ENCODE results near the gene CLIP1.
"Not testable (repeated sequence)": the region's sequence is repeated elsewhere in the genome, so short reads cannot be mapped to it uniquely, and the experiment has no call there.

The CLIP1 gene

DNA sequence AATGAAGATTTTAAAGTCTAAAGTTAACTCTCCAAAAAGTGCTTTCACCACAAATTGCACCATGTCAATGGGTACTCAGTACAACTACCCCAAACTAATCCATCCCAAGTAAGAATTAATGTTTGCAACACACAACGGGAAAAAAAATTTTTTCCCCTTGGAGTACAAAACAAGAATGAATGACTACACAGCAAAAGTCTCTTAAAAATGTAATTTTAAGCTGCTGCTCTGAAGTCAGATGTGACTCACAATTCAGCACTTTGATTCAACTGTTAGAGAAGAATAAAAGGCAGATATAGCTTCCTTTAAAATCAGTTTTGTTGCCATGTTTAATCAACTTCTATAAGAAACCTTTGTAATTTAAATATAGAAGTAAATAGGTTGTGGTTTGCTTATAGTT lies 113.7 kb downstream of the CLIP1 start:
- no peak for DNase-seq

DNA sequence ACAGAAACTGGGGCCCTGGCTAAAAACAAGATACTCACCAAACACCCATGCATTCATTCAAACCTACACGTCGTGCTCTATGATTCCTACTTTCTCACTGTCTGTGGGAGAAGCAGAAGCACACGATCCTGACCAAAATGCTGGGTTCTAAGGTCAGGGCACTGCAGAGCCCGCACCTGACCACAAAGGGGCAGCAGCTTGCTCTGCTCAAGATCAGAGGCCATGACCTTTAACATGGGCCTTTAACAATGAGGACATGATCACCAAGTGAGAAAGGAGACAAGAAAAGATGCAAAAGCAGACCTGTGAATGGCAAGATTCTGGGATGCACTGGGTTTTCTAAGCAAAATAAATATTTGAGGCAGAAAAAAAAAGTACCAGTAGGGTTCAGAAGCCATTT lies 116.1 kb downstream of the CLIP1 start:
- no peak for DNase-seq

DNA sequence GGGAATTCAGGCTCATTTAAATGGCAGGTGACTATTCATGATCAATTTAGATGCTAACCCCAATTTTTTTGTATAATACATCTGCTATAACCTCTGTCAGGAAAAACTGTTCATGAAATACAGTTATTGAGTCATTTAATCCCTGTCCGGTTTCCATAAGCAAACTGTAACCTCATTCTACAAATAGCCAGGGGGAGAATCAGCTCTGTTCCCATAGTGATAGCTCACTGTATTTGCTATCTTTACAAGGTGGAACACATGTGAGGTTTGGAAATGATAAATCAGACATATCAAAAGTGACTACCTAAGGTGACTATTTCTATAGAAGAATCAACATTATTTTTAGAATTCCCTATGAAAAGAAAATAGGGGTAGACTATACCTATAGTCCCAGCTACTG lies 117.5 kb downstream of the CLIP1 start:
- no peak for DNase-seq

DNA sequence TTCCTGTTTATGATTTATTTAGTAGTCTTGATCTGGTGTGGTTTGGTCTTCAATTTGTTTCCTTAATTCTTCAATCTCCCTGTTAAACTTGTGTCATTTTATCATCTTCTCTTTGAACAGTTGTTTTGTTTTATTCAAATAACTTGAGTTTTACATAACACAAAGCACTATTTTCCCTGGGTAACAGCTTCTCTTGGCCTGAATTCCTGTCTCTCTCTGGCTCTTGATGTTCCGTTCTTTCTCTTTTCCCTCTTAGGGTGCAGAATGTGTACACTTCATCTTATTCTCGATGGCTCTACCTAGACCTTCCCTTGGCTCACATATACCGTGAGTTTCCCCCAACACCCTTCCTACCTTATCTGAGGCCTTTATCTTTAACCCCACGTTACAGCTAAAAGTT lies 119.4 kb downstream of the CLIP1 start:
- no peak for DNase-seq

DNA sequence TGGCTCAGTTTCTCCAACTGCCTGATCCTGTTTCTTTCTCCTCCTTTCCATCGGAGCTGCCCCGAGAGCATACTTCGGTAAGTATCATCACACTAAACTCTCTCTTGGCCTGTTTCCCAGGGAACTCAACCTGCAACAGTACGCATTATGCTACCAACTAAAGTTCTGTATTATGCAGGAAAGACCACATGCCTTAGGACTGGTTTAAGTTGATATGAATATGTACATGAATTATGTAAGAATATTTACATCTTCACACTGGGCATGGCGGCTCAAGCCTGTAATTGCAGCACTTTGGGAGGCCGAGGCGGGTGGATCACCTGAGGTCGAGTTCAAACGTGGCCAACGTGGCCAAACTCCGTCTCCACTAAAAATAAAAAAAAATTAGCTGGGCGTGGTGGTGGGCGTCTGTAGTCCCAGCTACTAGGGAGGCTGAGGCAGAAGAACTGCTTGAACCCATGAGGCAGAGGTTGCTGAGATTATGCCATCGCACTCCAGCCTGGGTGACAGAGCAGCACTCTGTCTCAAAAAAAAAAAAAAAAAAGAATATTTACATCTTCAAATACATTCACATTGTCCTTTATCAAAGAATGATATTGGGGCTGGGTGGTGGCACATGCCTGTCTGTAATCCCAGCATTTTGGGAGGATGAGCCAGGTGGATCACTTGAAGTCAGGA lies 124.3 kb downstream of the CLIP1 start:
- no peak for DNase-seq

DNA sequence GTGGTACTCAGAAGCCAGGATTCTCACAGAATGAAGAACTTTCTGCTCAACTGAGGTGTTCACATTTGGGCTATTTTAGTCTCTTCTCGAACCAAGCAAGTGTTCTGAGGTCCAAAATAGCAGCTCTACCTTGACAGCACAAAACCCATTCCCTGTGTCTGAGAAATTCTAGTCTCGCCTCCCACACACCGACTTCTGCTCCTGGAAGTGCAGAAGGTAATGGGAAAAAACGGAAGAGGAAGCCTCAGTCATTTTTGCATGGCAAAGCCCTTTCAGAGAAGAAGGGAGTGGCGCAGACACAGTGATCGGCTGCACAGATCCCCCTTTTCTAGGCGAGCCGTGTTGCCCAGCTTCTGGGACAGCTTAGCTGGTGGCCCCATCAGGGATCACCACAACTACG lies 125.0 kb downstream of the CLIP1 start:
- no peak for DNase-seq

DNA sequence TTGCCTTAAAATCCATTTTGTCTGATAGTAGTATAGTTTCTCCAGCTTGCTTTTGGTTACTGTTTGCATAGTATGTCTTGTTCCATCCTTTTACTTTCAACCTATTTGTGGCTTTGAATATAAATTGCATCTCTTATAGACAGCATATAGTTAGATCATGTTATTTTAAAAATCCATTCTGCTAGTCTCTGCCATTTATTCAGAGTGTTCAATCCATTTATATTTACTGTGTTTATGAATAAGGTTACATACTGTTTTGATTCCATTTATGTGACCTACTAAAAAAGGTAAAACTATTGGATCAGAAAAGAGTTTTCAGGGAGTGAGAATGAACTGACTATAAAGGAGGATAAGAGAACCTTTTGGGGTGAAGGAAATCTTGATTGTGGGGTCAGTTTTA lies 126.6 kb downstream of the CLIP1 start:
- DNase-seq = no peak

DNA sequence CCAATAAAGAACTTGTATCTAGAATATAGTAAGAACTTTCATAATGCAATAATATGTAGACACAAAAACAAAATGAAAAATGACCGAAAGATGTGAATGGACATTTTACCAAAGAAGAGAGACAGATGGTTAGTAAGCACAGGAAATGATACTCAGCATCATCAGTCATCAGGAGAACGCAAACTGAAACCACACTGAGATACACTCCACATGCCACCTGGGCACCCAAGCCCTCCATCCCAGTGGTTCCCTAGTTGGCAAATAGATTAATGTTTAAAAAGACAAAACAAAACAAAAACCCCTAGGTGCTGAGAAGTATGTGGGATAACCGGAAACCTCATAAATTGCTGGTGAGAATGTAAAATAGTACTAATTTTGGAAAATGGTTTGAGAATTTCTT lies 129.4 kb downstream of the CLIP1 start:
- no peak for DNase-seq

DNA sequence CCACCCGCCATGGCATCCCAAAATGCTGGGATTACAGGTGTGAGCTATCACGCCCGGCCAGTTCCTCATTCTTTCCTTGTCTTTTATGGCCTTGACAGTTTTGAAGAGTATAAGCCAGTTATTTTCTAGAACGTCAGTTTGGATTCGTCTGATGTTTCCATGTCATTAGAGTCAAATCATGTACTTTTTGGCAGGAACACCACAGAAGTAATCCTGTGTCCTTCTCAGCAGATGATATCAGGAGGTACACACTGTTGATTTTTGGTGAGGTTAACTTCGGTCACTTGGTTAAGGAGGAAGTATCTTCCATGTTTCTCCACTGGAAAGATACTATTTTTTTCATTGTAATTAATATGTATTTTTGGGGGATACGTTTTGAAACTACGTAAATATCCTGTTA lies 131.0 kb downstream of the CLIP1 start:
- no peak for DNase-seq

DNA sequence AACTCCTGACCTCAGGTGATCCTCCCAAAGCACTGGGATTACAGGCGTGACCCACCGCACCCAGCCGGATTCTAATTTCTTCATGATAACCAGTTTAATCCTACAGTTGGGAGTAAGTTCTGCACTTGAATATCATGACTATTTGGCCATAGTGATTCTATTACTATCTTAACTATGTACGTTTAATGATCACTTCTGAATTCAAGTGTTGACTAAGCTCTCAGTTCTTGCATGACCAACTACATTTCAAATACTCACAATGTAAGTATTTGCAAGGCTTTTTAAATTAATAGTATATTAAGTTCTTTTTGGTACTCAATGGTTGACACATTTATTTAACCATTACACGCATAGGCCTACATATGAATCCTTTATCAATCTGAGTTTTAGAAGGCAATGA lies 138.8 kb downstream of the CLIP1 start:
- no peak for DNase-seq

DNA sequence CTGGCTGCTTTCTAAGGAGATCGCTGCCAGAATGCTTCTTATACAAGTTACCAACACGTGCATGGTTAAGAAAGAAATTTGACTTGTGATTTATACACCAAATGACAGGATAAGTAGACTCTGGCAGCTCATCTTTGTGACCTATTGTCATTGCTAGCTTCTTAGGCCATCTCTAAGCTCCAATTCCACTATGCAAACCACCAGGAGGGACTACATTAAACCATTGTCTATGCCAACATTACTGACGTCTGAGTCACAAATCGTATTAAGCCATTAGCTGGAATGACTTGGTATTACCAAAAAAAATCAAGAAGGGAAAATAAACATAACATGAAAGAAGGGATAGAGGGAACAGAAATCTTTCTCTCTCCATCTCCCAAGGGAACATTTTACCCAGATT lies 140.4 kb downstream of the CLIP1 start:
- DNase-seq = no peak

DNA sequence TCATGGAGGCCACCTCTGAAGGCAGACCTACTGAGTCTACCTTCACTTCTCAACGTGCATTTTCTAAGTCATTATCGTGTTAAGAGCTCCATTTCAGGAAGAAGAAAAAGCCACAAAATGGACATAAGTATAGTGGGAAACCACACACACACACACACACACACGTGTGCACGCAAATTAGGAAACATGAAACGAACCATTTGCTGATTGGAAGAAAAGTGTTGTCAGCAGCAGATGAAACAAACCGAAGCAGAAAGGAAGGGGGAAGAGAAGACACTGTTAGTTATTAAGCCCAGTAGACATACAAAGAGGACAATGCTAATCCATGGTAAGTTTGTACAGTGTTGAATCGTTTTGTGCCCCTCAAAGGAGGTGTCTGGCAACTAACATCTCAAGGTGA lies 146.2 kb downstream of the CLIP1 start:
- no peak for DNase-seq

DNA sequence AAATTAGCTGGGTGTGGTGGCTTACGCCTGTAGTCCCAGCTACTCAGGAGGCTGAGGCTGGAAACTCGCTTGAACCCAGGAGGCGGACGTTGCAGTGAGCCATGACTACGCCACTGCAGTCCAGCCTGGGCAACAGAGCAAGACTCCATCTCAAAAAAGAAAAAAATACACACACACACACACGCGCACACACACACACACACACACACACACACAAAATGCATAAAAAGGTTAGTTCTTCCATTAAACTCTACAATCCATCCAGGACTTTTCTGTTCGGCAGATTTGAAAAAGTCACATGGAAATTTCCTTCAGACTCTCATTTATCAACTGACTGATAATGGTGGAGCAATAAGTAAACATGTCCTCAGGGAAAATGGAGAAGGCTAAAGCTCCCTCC lies 147.0 kb downstream of the CLIP1 start:
- DNase-seq = no peak

DNA sequence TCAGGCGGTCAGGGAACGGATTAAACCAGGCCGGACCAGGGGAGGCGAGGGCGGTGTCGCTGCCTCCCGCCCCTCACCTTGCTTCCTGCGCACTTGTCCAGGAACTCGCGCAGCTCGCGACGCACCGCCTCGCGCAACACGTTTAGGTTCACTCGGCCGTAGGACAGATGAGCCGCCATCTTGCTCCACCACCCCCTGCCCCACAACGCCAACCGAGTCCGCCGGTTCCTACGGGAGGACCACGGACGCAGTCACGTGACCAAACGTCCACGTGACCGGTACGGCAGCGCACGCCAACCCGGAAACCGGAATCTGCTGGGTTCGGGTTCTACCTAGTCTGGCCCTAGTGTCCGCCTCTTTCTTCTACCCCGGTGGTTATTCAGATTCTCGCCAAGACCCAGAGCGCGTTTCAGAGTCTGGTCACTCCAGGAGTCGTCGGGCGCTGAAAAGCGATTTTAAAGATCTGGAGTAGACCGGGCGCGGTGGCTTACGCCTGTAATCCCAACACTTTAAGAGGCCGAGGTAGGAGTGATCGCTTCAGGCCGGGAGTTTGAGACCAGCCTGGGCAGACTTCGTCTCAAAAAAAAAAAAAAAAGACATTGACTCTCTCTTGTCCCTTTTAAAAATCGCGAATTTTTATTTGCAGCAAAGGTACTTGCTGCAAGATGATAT lies 156.1 kb downstream of the CLIP1 start, which contains the start of gene VPS33A:
TSS of gene VPS33A (minus strand) at position 265 of the 672 bp plus-strand sequence. CDS start at position 179, 86 bp downstream.
- DNase-seq = peak; percentile 95

DNA sequence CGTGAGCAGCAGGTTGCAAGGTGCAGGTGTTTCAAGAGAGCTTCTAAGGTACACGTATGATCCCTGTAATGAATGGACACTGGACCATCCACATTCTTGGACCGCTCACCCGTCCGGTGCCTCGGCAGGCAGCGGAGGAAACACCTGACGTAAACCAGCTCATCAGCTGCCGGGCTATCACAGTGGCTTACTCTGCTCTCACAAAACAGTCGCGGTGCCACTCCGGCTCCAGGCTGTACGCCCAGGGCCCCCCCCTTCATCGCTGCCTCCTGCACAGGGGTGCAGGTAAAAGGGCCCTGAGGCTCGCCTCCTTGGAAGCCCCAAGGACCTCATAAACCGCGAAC lies 156.6 kb downstream of the CLIP1 start:
- no peak for DNase-seq

DNA sequence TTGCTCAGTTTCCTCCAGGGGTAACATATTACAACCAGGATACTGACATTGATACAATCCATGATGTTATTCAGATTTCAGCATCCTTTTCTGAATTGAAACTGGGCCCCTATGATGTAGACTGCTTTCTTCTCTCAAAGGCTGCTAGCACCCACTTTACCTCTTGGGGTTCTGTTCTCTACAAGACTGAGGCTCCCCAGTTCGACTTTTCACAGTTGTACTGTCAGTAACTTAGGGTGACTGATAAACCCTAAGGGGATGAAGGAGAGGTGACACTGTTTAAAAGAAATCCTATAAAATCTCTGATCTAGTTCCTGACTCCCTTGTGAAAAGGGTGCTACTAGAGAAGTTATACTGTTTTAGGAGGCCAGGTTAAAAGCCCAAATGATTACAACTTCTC lies 157.0 kb downstream of the CLIP1 start:
- DNase-seq = peak; percentile 50

DNA sequence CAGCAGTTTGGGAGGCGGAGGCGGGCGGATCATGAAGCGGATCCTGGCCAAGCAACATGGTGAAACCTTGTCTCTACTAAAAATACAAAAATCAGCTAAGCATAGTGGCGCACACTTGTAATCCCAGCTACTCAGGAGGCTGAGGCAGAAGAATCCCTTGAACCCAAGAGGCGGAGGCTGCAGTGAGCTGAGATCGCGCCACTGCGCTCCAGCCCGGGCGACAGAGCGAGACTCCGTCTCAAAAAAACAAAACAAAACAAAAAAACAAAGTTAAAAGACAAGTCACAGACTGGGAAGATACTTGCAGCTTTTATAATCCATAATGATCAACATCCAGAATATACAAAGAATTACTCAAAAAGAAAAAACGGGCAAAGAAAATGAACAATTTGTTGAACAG lies 161.7 kb downstream of the CLIP1 start:
- DNase-seq = not testable (repeated sequence)

DNA sequence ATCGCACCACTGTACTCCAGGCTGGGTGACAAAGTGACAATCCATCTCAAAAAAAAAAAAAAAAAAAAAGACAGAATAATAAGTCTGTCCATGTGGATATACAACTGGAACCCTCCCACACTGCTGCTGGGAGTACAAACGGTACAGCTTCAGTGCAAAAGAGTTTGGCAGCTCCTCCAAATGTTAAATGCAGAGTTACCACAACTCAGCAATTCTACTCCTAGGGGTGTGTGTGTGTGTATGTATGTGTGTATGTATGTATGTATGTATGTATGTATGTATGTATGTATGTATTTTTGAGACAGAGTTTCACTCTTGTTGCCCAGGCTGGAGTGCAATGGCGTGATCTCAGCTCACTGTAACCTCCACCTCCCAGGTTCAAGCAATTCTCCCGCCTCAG lies 163.5 kb downstream of the CLIP1 start:
- not testable (repeated sequence) for DNase-seq

DNA sequence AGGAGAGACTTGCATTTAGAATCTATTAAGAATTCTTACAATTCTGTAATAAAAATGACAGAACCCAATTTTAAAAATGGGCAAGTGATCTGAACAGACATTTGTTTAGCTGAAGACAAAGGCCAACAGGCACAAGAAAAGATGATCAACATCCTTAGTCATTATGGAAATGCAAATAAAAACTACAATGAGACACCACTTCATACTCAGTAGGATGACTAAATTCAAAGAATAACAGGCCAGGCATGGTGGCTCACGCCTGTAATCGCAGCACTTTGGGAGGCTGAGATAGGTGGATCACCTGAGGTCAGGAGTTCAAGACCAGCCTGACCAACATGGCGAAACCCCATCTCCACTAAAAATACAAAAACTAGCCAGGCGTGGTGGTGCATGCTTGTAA lies 164.0 kb downstream of the CLIP1 start:
- DNase-seq = not testable (repeated sequence)

DNA sequence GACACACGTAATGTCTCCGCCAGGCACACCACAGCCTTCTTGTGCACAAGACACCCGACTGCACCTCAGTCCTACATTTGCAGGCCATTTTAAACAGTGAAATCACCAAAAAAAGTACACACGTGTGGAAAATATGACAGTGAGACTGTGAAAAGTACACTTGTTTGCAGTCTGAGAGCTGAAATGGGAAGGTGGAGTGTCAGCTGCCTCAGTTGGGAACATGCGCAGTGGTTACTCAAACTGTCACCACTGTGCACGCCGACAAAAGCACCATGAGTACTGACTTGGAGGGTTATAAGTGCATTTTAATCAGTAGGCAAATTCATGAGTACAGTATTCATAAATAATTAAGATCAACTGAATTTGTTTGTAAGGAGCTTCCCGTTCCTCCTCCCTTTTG lies 171.9 kb downstream of the CLIP1 start:
- no peak for DNase-seq

DNA sequence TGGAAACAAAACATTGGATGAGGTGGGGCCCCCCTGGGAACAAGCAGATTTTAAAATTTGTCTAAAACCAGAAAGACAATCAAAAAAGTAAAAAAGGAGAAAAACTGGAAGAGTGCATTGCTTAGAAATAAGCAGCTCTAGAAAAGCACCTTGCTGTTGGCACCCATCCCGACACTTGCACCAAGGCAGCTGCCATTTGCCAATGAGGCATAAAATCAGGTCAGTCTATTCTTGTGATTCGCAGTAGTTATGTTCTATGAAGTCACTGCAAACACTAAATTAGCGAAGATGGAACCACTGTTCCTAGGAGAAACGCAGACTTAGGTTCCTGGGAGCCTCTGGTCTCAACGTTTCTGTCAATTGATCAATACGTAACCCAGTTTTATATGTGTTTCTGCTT lies 172.4 kb downstream of the CLIP1 start:
- DNase-seq = no peak

DNA sequence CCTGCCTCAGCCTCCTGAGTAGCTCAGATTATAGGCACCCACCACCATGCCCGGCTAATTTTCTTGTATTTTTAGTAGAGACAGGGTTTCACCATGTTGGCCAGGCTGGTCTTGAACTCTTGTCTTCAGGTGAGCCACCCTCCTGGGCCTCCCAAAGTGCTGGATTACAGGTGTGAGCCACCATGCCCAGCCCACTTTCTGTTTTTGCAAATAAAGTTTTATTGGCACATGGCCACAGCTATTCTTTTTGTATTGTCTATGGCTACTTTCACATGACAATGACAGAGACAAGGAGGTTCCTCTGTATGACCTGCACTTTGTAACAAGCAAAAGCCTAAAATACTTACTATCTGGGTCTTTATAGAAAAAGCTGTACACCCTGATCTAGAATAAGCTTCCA lies 176.9 kb downstream of the CLIP1 start:
- DNase-seq = peak; percentile 30

DNA sequence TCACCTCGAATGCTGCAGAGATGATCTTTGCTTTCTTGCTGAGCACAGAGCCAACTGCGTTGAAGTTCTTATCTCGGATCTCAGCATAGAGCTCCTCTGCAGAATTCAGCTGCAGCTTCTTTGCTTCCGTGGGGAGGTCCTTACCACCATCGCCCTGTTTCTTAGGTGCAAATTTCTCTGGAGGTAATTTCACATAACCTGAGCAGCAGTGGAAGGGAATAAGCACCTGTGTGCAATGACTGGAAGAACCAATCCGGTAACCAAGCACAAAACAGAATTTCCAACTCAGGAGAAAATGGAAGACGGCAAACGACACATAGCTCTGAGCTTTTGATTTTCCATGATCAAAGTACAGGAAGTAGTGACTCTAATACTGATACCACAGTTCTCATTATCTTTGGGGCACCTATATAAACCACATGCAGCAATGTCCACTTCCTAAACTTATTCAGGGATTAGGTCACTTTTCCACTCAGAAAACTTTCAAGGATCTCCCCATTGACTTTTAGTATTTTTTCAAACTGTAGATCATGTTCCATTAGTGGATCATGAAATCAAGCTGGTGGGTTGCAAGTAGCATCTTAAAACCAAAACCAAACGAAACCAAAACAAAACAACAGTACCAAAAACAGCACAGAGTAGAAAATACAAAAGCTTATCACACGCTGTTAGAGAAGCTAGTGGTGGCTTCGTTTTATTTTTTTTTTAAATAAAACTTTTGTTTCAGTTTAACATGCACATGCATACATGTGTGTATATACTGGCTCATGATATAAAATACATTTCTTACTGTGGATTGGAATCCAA lies 177.7 kb downstream of the CLIP1 start:
- peak; percentile 62 for DNase-seq

DNA sequence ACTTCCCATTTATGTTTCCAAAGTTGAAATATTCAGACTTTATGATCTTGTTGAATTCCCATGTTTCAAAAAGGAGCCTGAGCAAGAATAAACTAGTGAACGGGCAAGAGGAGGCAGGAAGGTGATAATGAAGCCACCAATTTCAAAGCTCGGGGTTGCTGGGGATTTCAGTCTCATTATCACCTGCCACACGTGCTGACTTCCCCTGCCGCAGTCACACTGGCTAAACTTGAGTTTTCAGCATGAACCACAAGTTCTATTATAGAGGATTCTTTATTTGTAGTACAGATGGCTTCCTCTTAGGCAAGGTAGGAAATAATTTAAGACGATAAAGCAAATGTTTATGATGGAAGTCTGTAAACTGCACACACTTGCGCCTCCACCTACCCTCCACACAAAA lies 178.5 kb downstream of the CLIP1 start:
- DNase-seq = peak; percentile 47
